GM12872 (cell line): Measurements from ENCODE around the gene NOTCH1.

Experiments used
- TF ChIP-seq, protein P1 (sequence below): IDR thresholded peaks from 3 replicates; pipeline ENCODE4 v1.5.1; 2011; ENCODE audit warnings: low read depth, mild to moderate bottlenecking, low read length, moderate library complexity; ENCODE audit not compliant: insufficient read depth

NOTCH1 gene

DNA sequence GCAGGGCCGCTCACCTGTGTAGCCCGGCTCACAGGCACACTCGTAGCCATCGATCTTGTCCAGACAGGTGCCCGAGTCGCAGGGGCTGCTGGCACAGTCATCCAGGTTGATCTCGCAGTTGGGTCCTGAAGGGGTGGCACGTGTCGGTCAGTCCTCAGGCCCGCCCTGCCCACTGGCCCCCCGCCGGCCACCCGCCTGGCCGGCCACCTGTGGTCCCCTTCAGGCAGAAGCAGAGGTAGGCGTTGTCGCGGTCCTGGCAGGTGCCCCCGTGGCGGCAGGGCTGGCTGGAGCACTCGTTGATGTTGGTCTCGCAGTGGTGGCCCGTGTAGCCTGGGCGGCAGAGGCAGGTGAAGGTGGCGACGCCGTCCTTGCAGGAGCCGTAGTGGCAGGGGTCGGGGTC, 30.6 kb downstream of the NOTCH1 start:
- TF ChIP-seq, protein P1, sequence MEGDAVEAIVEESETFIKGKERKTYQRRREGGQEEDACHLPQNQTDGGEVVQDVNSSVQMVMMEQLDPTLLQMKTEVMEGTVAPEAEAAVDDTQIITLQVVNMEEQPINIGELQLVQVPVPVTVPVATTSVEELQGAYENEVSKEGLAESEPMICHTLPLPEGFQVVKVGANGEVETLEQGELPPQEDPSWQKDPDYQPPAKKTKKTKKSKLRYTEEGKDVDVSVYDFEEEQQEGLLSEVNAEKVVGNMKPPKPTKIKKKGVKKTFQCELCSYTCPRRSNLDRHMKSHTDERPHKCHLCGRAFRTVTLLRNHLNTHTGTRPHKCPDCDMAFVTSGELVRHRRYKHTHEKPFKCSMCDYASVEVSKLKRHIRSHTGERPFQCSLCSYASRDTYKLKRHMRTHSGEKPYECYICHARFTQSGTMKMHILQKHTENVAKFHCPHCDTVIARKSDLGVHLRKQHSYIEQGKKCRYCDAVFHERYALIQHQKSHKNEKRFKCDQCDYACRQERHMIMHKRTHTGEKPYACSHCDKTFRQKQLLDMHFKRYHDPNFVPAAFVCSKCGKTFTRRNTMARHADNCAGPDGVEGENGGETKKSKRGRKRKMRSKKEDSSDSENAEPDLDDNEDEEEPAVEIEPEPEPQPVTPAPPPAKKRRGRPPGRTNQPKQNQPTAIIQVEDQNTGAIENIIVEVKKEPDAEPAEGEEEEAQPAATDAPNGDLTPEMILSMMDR: no peak

- TF ChIP-seq, protein P1: no peak
These were observed 31.7 kb downstream of the NOTCH1 start for GRCh38 chr9:136514022-136514714.

GRCh38 chr9:136513191-136513590, 32.7 kb downstream of the NOTCH1 start:
- TF ChIP-seq, protein P1: no peak

DNA sequence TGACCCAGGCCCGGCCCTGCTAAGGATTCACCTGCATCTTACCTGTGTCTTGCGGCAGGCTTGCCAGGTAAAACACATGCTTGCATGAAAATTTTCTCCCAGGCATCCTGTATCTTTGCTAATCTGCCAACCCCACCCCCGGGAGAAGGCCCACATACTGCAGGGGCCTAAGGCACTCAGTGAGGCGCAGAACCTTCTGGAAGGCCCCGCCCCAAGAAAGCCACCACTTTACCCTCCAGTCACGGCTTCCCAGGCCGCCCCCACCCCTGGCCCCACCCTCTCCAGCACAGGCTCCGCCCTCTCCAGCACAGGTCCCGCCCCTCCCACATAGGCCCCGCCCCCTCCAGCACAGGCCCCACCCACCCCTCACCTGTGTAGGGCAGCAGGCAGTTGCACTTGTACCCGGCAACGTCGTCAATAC, 33.2 kb downstream of the NOTCH1 start:
- TF ChIP-seq, protein P1: no peak

DNA sequence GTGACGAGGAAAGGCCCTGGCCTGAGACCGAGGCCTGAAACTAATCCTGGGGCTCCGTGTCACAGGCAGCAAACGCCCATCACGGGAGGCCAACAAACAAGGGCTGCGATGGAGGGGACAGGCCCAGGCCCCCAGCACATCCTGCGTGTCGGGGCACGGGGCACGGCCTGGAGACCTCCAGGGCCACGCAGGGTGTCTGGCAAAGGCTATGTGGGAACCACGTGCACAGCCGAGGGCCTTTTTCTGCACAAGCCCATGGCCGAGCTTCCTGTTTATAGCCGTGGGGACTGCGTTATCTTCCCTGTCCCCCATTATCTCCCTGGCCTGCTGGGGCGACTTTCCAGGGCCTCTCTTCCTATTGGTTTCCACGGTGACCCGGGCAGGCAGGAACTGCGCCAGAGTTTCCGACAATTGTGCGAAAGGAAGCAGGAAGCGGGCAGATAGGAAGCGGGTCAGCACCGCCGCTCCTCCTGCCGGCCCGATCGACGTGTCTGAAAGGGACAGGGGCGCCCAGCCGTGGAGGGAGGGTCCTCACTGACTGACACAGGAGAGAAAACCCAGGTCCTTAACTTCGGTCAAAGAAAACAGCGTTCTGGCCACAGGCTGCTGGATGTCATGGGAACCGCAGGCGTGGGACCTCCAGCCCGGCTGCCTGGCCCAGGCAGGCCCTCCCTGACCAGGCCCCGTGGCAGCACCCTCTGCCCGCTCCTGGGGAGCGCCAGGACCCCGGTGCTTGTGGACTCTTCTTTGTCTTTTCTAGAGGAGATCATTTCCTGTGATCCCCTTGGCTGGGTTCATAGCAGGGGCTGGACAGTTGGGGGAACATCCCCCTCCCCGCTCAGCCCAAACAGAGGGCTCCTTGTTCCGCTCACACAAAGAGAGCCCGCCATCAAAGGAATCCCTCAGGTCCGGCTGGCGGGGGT, 33.9 kb downstream of the NOTCH1 start:
- TF ChIP-seq, protein P1: no peak

DNA sequence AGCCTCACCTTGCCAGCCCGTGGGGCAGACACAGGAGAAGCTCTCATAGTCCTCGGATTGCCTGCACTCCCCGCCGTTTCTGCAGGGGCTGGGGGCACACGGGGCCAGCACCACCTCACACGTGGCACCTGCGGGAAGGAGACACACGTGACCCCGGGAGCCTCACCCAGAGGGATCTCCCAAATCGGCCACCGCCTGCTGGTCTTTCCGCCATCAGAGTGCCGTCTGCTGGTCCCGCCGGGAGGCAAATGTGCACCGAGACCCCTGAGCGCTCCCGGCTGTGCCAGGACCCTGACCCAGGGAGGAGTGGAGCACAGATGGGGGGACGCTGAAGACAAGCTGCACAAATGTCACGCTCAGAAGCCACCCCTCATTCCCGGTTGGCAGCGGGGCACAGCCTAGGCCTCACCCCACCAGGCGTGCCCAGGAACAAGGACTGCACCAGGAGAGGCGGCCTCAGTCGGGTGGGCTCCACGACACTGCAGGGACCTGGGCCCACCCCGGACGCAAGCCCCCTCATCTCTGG, 34.6 kb downstream of the NOTCH1 start:
- TF ChIP-seq, protein P1: no peak

DNA sequence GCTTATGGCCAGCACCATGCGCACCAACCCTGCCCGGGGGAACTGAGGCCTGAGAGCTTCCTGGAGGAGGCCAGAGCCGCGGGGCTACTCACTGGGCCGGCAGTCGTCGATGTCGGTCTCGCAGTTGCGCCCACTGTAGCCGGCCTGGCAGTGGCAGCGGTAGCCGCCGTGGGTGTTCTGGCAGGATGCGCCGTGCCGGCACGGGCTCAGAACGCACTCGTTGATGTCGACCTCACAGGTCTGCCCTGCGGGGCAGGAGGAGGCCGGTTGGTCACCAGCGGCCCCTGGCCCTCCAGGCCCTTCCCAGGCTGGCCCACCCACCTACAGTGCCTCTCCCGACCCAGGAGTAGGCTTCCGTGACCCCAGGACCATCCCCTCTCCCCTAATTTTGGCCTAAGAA, 35.3 kb downstream of the NOTCH1 start:
- TF ChIP-seq, protein P1: no peak
